B cell (primary cell): ENCODE results near the gene PRR14L.

Experiments used
- CTCF ChIP-seq: fragments of 200-600 bp; IDR thresholded peaks from one replicate; pipeline ENCODE4 v1.8.0; 2022; ENCODE audit warnings: antibody characterized with exemption, mild to moderate bottlenecking
- EZH2 ChIP-seq: IDR thresholded peaks from 2 replicates; pipeline ENCODE4 v1.6.1; 2012; ENCODE audit warnings: borderline replicate concordance, low read depth, mild to moderate bottlenecking, moderate library complexity, low read length; ENCODE audit not compliant: insufficient read depth, poor library complexity, severe bottlenecking

GRCh38 chr22:31637891-31638618, 111.9 kb downstream of the PRR14L start:
- no peak for TF ChIP-seq EZH2
- no peak for TF ChIP-seq CTCF
